HepG2 (cell line): ENCODE measurements around the gene OSBPL5. TPM values are rescaled to one million over a fixed set of nuclear protein-coding genes. Genes with fewer than 3 reads are reported as not detected.

Experiments used
- EP300 ChIP-seq, 3 experiments: sonication (generic) in 1 of 3; formaldehyde crosslinking in 1 of 3; IDR thresholded peaks; 2 replicates each; pipeline versions ENCODE4 v1.5.1 to v1.6.1; 2011 to 2020; ENCODE audit warnings: low read depth in 2 of 3, low read length in 2 of 3, borderline replicate concordance in 1 of 3, improper control_type of control experiment in 1 of 3, mild to moderate bottlenecking in 1 of 3, missing genetic modification reagents in 1 of 3, moderate library complexity in 1 of 3
- GTF2F1 ChIP-seq: fragments of 150-350 bp; IDR thresholded peaks from 2 replicates; pipeline ENCODE4 v1.6.1; 2014; ENCODE audit warnings: low read length
- JARID2 ChIP-seq: sonication (generic); formaldehyde crosslinking; IDR thresholded peaks from 2 replicates; pipeline ENCODE4 v1.8.1; 2023; ENCODE audit warnings: missing genetic modification reagents, inconsistent platforms; ENCODE audit not compliant: insufficient replicate concordance
- KDM1A ChIP-seq: IDR thresholded peaks from 2 replicates; pipeline ENCODE4 v1.6.1; 2016; ENCODE audit warnings: missing compliant biosample characterization
- MYC ChIP-seq: sonication (generic); formaldehyde crosslinking; IDR thresholded peaks from 2 replicates; pipeline ENCODE4 v1.9.0; 2021; ENCODE audit warnings: missing genetic modification reagents, borderline replicate concordance
- NCOR1 ChIP-seq: fragments of 200-600 bp; sonication (generic); IDR thresholded peaks from 2 replicates; pipeline ENCODE4 v1.7.0; 2017; ENCODE audit warnings: antibody characterized with exemption, low read length, borderline replicate concordance
- NKX3-1 ChIP-seq: sonication (generic); formaldehyde crosslinking; IDR thresholded peaks from 2 replicates; pipeline ENCODE4 v1.5.0; 2020; ENCODE audit warnings: missing genetic modification reagents
- NONO ChIP-seq, 2 experiments: fragments of 450-650 bp in 1 of 2; sonication (generic) in 1 of 2; formaldehyde crosslinking in 1 of 2; IDR thresholded peaks in 1 of 2; conservative IDR thresholded peaks in 1 of 2; 2 replicates each; pipeline versions ENCODE4 v1.6.1 to v1.8.0; 2017 to 2022; ENCODE audit warnings: mild to moderate bottlenecking in 1 of 2, missing genetic modification reagents in 1 of 2, moderate library complexity in 1 of 2
- PAX8 ChIP-seq: sonication (generic); formaldehyde crosslinking; IDR thresholded peaks from 2 replicates; pipeline ENCODE4 v1.8.0; 2022; ENCODE audit warnings: mild to moderate bottlenecking, missing genetic modification reagents, borderline replicate concordance
- RAD51 ChIP-seq: fragments of 450-650 bp; IDR thresholded peaks from 2 replicates; pipeline ENCODE4 v1.6.1; 2016; ENCODE audit warnings: borderline replicate concordance
- SIN3B ChIP-seq: fragments of 150-350 bp; IDR thresholded peaks from 2 replicates; pipeline ENCODE4 v1.6.1; 2014; ENCODE audit warnings: low read length
- SOX6 ChIP-seq, 2 experiments: fragments of 450-650 bp in 1 of 2; sonication (generic) in 1 of 2; formaldehyde crosslinking in 1 of 2; IDR thresholded peaks; 2 replicates each; pipeline versions ENCODE4 v1.4.0 to v1.6.1; 2017 to 2020; ENCODE audit warnings: antibody characterized with exemption in 1 of 2, mild to moderate bottlenecking in 1 of 2, missing genetic modification reagents in 1 of 2
- SP5 ChIP-seq: IDR thresholded peaks from 2 replicates; pipeline ENCODE4 v1.6.1; 2016; ENCODE audit warnings: low read depth, borderline replicate concordance
- SRF ChIP-seq: IDR thresholded peaks from 2 replicates; pipeline ENCODE4 v1.6.1; 2011; ENCODE audit warnings: mild to moderate bottlenecking, low read depth, low read length, moderate library complexity
- TOE1 ChIP-seq: sonication (generic); formaldehyde crosslinking; IDR thresholded peaks from 2 replicates; pipeline ENCODE4 v1.4.0; 2020; ENCODE audit warnings: mild to moderate bottlenecking, missing genetic modification reagents
- ZNF367 ChIP-seq: sonication (generic); formaldehyde crosslinking; IDR thresholded peaks from 2 replicates; pipeline ENCODE4 v1.4.0; 2020; ENCODE audit warnings: missing genetic modification reagents, borderline replicate concordance
- ZNF543 ChIP-seq: sonication (generic); formaldehyde crosslinking; IDR thresholded peaks from 2 replicates; pipeline ENCODE4 v1.4.0; 2020; ENCODE audit warnings: mild to moderate bottlenecking, missing genetic modification reagents
- ZNF605 ChIP-seq: sonication (generic); formaldehyde crosslinking; IDR thresholded peaks from 2 replicates; pipeline ENCODE4 v1.8.0; 2022; ENCODE audit warnings: mild to moderate bottlenecking, missing genetic modification reagents
- ZNF704 ChIP-seq: sonication (generic); formaldehyde crosslinking; IDR thresholded peaks from 2 replicates; pipeline ENCODE4 v1.8.1; 2023; ENCODE audit warnings: mild to moderate bottlenecking, inconsistent platforms, moderate library complexity, missing genetic modification reagents, borderline replicate concordance
- ZNF891 ChIP-seq: sonication (generic); formaldehyde crosslinking; IDR thresholded peaks from 2 replicates; pipeline ENCODE4 v1.5.0; 2020; ENCODE audit warnings: mild to moderate bottlenecking, missing genetic modification reagents
- polyA plus RNA-seq, 8 experiments: library from polyadenylated mRNA; depleted of rRNA in 3 of 8; stranded (reverse) in 7 of 8; unstranded in 1 of 8; fragments of >200 nt; fragmentation: Illumina TruSeq in 4 of 8; extraction: Trizol in 4 of 8; gene quantifications; 2 replicates each; pipeline versions ENCODE4 v1.2.1 to v1.2.3, GENCODE V29; 2011 to 2016; ENCODE audit warnings: low read depth in 4 of 8, missing spikeins in 1 of 8, mixed read lengths in 1 of 8; ENCODE audit not compliant: insufficient read depth in 1 of 8
- total RNA-seq, 5 experiments: library from RNA; depleted of rRNA; stranded (reverse); fragments of >200 nt; fragmentation: Illumina TruSeq; extraction: Trizol; gene quantifications; 2 replicates each; pipeline ENCODE4 v1.2.3, GENCODE V29; 2016; ENCODE audit warnings: low read depth in 1 of 5
- TF ChIP-seq, protein P1 (sequence below): sonication (generic); formaldehyde crosslinking; IDR thresholded peaks from 2 replicates; pipeline ENCODE4 v1.4.0; 2020; ENCODE audit warnings: missing genetic modification reagents
- TF ChIP-seq, protein P2 (sequence below): sonication (generic); formaldehyde crosslinking; IDR thresholded peaks from 2 replicates; pipeline ENCODE4 v1.5.0; 2020; ENCODE audit warnings: missing genetic modification reagents, mild to moderate bottlenecking, borderline replicate concordance
- TF ChIP-seq, protein P3 (sequence below): IDR thresholded peaks from 2 replicates; pipeline ENCODE4 v1.6.1; 2016; ENCODE audit warnings: missing genetic modification reagents, missing compliant biosample characterization

OSBPL5 gene
- total and polyA plus RNA-seq, 2 of the 13 experiments (the other 11 are each of a cell fraction or from before 2014, with no cell fraction given) = not detected

DNA sequence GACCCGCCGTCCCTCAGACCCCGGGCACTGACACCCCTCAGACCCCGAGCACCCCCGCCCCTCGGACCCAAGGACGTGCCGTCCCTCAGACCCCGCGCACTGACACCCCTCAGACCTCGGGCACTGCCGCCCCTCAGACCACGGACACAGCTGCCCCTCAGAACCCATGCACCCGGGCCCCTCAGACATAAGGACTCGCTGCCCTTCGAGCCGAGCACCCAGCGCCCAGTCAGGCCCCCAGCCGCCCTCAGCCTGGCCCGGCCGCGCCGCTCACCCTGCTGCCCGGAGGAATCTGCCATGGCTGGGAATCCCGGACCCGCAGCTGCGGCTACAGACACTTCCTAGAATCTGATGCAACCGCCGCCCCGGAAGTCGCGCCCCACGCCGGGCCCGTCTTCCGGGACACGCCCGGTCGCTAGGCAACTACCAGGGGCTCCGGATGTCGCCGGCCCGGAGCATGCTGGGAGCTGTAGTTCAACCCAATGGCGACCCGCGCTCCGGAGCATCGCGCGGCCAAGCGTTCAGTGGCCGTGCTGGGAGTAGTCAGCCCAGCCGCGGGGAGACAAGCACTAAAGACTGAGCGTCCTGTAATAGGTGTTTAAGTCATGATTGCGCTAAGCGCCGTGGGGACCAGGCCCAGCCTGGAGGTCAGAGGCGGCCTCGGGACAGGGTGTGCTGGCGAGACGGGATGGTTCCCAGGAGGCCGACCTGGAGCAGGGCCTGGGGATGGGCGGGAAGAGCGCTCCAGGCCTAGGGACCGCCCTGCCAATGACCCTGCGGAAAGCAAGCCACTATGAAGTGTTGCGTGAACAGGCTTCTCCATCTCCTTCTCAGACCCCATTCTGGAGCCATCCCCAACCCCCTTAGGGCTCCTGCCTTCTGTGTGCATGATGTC is 107.8 kb downstream of the OSBPL5 start, which contains the start of gene CARS1 (continued):
- TF ChIP-seq TOE1 (CRISPR knock-in tag) (no peak; the same call in 1 of the 2 replicates), SP5 (CRISPR knock-in tag) (no peak), KDM1A (CRISPR knock-in tag) (no peak), PAX8 (CRISPR knock-in tag) (no peak; the same call in 1 of the 2 replicates), ZNF543 (CRISPR knock-in tag) (peak; percentile 47; the same call in 1 of the 2 replicates), MYC (CRISPR knock-in tag) (peak; percentile 81), ZNF605 (CRISPR knock-in tag) (peak; percentile 63; the same call in 1 of the 2 replicates), SOX6 (IDR thresholded peaks at IDR 0.05) (no peak), SOX6 (CRISPR knock-in tag; IDR thresholded peaks at IDR 0.05) (peak; percentile 54; the same call in 1 of the 2 replicates), NONO (IDR thresholded peaks at IDR 0.05) (no peak), NONO (CRISPR knock-in tag; conservative IDR thresholded peaks at IDR 0.05) (peak; percentile 90), ZNF891 (peak; percentile 84; the same call in 1 of the 2 replicates), NCOR1 (no peak), ZNF704 (CRISPR knock-in tag) (peak; percentile 68; the same call in 1 of the 2 replicates), SRF (no peak), JARID2 (no peak), SIN3B (0 out of 2 replicates have a peak, but pooled peaks have one; percentile 38), EP300 (IDR thresholded peaks at IDR 0.05; ENCODE audit: low read depth in 2 of 2, low read length in 2 of 2) (peak in 1 of 2 experiments; percentile 29; a peak in 1 of 4 replicates), EP300 (CRISPR knock-in tag; IDR thresholded peaks at IDR 0.05; ENCODE audit: borderline replicate concordance) (no peak; the same call in 1 of the 2 replicates), ZNF367 (CRISPR knock-in tag) (no peak), GTF2F1 (no peak), RAD51 (no peak), NKX3-1 (CRISPR knock-in tag) (peak; percentile 36; the same call in 1 of the 2 replicates)
- TF ChIP-seq, protein P1, sequence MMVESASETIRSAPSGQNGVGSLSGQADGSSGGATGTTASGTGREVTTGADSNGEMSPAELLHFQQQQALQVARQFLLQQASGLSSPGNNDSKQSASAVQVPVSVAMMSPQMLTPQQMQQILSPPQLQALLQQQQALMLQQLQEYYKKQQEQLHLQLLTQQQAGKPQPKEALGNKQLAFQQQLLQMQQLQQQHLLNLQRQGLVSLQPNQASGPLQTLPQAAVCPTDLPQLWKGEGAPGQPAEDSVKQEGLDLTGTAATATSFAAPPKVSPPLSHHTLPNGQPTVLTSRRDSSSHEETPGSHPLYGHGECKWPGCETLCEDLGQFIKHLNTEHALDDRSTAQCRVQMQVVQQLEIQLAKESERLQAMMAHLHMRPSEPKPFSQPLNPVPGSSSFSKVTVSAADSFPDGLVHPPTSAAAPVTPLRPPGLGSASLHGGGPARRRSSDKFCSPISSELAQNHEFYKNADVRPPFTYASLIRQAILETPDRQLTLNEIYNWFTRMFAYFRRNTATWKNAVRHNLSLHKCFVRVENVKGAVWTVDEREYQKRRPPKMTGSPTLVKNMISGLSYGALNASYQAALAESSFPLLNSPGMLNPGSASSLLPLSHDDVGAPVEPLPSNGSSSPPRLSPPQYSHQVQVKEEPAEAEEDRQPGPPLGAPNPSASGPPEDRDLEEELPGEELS (CRISPR knock-in tag) = peak; percentile 16; the same call in 1 of the 2 replicates
- TF ChIP-seq, protein P2, sequence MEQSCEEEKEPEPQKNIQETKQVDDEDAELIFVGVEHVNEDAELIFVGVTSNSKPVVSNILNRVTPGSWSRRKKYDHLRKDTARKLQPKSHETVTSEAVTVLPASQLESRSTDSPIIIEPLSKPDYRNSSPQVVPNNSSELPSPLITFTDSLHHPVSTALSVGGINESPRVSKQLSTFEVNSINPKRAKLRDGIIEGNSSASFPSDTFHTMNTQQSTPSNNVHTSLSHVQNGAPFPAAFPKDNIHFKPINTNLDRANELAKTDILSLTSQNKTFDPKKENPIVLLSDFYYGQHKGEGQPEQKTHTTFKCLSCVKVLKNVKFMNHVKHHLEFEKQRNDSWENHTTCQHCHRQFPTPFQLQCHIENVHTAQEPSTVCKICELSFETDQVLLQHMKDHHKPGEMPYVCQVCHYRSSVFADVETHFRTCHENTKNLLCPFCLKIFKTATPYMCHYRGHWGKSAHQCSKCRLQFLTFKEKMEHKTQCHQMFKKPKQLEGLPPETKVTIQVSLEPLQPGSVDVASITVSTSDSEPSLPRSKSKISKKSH = no peak; the same call in 1 of the 2 replicates
- TF ChIP-seq, protein P3, sequence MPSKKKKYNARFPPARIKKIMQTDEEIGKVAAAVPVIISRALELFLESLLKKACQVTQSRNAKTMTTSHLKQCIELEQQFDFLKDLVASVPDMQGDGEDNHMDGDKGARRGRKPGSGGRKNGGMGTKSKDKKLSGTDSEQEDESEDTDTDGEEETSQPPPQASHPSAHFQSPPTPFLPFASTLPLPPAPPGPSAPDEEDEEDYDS (CRISPR knock-in tag) = peak; percentile 62
